IPS-NIHi11 (cell line): Measurements from ENCODE around the gene KCNAB2.
A peak's percentile ranks its signal among the peaks of the same experiment; 100 is the strongest.

ENCODE experiments used
- DNase-seq: peaks from one replicate; pipeline ENCODE4 v3.0.0; 2012; ENCODE audit warnings: mixed read lengths, low spot score

KCNAB2 gene

GRCh38 chr1:6082430-6082971 is 36.8 kb downstream of the KCNAB2 start:
- DNase-seq = no peak

- DNase-seq = no peak
These were observed 37.7 kb downstream of the KCNAB2 start for GRCh38 chr1:6083385-6083784.

GRCh38 chr1:6083801-6084446 is 38.2 kb downstream of the KCNAB2 start:
- DNase-seq = no peak

DNA sequence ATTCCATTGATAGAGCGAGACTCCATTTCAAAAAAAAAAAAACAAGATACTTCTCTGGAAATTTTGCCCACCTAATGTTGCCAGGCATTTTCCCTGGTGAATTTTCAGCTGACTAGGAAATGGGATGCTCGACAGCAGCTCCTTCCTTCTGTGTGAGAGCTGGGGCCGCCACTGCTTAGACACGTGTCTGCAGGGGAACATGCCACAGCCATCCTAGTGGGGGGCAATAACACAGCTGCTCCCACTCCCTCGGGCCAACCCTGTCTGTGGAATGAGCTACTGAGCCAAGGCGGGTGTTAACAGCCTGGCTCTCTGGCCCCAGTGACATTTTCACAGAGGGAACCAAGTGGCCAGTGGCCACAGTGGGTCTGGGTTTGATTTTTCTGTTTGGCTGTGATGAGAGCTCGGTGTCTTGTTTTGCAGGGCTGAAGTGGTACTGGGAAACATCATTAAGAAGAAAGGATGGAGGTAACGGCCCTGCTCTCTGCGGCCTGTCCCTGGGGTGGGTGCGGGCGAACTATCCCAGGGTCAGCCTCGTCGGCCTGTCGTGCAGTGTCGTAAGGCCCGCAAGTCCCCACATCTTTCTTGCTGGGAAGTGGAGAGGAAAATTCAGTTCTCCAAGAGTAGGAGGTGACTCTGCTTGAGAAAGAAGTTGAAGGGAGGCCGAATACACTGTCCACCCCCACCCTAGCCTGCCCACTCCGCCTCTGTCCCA is 39.2 kb downstream of the KCNAB2 start:
- no peak for DNase-seq

DNA sequence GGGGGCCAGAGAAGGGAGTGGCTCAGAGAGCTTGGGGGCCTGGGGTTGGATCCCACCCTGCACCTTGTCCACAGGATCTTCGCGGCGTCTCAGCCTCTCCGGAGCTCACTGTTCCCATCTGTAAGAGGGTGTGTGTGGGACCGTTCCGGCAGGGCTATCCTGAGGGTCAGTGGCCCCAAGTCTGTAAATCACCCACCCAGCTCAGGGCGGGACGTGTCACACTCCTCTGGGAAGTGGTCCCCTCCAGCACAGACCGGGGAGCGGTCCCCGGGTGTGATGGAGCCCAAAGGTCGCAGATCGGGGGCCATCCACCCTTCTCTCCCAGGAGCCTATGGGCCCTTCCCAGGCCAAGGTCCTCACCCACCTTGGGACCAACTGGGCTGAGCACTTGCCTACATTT is 40.0 kb downstream of the KCNAB2 start:
- no peak for DNase-seq

DNA sequence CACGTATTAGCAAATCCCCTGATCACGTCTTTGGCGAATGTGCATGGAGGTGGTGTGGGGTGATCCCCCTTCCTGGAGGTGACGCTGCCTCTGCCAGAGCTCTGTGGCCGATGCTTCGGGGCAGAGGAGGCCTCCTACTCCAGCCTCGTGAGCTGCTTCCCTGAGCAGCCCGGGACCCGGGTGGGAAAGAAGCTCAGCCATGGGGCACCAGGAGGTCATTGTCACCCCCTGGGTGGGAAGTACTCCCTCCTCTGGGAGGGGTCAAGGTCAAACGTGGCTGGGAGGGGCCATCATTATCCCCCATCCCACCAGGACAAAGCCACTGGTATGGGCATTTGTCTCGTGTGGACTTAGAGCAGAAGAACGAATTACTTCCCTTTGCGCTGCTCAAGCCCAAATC is 40.7 kb downstream of the KCNAB2 start:
- DNase-seq = no peak

GRCh38 chr1:6086762-6087376 is 41.2 kb downstream of the KCNAB2 start:
- DNase-seq = no peak

GRCh38 chr1:6087377-6087772 is 41.7 kb downstream of the KCNAB2 start:
- no peak for DNase-seq

GRCh38 chr1:6087958-6088357 is 42.3 kb downstream of the KCNAB2 start:
- no peak for DNase-seq

GRCh38 chr1:6088956-6089355 is 43.3 kb downstream of the KCNAB2 start:
- no peak for DNase-seq

DNA sequence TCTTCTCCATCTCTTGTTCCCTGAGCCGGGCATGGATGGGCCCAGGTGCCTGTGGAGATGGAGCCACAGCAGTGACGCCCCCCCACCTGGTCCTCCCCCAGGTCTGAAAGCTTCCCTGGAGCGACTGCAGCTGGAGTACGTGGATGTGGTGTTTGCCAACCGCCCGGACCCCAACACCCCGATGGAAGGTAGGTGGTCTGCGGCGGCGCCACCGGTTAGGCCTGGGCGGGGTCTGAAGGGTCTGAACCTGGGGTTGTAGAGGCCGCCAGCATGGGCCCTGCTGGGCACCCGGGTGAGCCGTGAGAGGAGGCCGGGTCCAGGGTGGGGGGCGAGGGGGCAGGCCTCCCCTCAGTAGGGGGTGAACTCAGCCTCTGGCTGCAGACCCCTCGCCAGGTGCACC is 44.6 kb downstream of the KCNAB2 start:
- DNase-seq = no peak

DNA sequence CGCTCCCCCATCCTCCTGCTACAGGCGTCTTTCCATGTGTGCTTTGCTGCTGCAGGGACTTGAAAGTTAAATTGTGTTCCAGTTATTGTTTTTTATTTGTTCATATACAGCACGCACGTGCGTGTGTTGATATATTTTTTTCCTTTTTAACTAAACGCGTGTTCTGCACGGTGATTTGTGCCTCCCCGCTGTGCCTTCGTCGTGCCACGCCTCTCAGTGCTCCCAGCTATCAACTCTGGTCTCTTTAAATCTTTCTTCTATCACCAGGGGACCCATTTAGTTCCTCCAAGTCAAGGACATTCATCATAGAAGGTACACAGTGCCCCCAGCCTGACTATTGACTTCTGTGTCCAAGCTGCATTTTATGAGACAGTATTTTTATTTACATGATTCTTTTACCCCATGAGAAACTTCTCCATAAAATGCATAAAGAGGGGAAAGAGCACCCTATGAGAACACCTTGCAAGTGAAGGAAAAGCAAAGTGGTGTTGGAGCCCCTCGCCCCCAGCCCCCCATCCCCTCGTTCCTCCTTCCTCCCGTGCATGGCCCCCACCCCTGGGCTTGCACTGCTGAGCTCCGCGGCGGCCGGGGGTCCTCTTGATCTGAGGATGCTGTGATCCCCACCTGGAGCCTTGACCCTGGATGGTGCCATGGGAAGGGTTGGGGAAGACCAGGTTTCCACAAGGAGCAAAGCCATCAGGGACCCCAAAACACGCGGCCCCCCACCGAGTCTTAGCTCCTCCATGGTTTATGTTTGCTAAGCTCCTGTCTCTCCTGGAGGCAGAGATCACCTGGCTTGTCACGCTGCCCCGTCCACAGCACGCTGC is 45.5 kb downstream of the KCNAB2 start:
- no peak for DNase-seq

DNA sequence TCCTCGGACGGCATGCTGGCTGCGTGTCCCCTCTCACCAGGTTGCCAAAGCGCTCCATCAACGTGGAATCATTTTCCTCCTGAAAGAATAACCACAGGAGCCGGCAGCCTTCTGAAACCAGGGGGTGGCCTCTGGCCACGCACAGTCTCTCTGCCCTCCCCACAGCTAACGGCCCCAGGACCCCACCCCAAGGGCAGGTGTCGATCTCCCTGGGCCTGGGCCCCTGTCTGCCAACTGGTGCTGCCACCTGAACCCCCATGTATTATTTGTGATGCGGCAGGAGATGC is 46.1 kb downstream of the KCNAB2 start:
- DNase-seq = no peak

GRCh38 chr1:6092211-6092610 is 46.5 kb downstream of the KCNAB2 start:
- no peak for DNase-seq

DNA sequence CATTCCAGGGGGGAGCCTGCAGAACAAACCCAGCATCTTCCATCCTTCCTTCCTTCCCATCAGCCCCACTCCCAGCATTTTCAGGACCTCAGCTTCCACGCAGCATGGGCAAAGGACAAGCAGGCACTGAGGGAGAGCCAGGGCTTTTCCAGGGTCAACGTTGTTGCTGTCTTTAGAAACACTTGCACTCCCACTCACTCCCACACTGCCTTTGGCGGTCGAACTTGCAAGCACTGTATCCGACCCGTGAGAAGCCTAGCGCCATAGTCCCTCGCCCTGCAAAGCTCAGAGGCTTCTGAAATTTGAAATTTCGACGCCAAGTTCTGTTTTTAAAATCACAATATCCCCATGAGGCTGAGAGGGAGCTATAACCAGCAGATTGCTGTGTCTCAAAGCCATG is 47.4 kb downstream of the KCNAB2 start:
- no peak for DNase-seq

- DNase-seq = no peak
These were observed 47.9 kb downstream of the KCNAB2 start for GRCh38 chr1:6093611-6094010.

DNA sequence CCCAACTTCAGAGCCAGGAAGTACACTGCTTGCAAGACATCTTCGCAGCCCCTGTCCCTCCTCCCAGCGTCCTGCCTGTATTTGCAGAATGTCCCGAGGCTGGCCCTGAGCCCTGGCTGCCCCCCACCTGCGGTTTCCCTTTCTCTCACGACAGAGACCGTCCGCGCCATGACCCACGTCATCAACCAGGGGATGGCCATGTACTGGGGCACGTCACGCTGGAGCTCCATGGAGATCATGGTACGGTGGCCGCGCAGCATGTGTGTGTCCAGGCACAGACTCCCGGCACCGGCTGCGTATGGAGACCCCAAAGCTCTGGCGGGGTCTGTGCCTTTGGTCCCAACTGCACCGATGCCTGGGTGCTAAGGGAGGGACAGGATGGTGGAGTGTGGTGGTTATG is 48.6 kb downstream of the KCNAB2 start:
- no peak for DNase-seq

DNA sequence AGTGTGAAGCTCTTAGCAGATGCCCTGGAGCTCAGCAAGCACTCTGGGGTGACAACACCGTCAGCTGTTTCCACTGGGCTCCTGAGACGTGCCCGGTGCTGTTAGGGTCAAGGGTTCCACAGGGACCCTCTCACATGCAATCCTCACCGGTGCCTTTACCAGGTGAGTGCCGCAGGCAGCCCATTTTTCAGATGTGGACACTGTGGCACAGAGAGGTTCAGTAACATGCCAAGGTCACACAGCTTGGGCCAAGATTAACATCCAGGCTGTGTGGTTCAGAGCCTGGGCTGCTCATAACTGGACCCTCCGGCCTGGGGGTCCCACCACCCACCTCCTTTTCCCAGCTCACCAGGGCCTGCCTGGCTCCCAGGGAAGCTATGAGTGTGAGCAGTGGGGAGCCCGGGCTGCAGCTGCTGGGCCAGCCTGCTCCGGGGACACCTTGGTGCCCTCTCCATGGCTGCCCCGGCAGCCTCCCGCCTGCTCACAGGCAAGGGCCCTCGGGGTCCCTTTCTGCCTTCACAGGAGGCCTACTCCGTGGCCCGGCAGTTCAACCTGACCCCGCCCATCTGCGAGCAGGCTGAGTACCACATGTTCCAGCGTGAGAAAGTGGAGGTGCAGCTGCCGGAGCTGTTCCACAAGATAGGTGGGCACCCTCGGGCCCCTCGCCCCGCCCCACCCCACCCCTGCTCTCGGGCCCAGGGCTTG is 49.3 kb downstream of the KCNAB2 start:
- no peak for DNase-seq

GRCh38 chr1:6095511-6096242 is 50.0 kb downstream of the KCNAB2 start:
- peak; percentile 3 for DNase-seq

DNA sequence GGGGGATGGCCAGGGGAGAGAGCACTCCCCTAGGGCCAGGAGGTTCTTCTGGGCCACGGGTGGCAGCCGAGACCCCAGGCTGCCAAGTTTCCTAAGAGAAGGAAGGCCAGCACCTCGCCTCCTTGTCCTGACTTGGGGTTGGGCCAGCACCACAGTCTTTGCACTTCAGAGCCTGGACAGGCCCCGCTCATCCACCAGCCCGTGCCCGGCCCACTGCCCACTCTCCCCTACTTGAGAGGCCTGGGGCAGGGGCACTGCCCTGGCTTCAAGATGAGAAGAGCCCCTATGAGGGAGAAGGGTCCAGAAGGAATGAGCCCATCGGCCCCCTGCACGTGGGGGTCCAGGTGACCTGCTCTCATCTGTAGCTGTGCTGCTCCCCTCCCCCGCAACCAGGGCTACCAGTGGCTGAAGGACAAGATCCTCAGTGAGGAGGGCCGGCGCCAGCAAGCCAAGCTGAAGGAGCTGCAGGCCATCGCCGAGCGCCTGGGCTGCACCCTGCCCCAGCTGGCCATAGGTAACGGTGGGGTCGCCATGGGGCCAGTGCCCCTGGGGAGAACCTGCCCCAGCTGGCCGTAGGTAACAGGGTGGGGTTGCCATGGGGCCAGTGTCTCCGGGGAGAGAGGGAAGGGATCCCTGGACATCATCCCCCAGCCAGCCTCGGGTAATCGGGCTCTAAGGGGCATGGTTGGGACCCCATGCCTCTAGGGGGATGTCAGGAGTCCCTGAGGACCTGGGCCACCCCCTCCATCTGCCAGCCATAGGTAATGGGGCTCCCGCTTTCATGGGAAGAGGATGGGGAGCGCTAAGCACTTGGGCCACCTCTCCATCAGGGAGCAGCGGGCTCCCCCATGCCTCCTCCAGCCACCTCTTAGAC is 50.8 kb downstream of the KCNAB2 start:
- DNase-seq = no peak
